Colonic mucosa (tissue), 4 donors: Measurements from ENCODE around the gene KRAS. TPM values are rescaled to one million over a fixed set of nuclear protein-coding genes. Genes with fewer than 3 reads are reported as not detected.

Experiments used
- DNase-seq: peaks from one replicate; pipeline ENCODE4 v3.0.0-alpha.2; 2020
- H3K27ac ChIP-seq: fragments of 200-600 bp; one replicate; pipeline ENCODE4 v1.8.0; 2021
- H3K27me3 ChIP-seq: fragments of 200-600 bp; one replicate; pipeline ENCODE4 v1.8.0; 2021
- H3K36me3 ChIP-seq: fragments of 200-600 bp; one replicate; pipeline ENCODE4 v1.8.0; 2021
- H3K4me1 ChIP-seq: fragments of 200-600 bp; one replicate; pipeline ENCODE4 v1.8.0; 2021; ENCODE audit warnings: mild to moderate bottlenecking
- H3K4me3 ChIP-seq: fragments of 200-600 bp; one replicate; pipeline ENCODE4 v1.8.0; 2021
- H3K9ac ChIP-seq, 2 donors: one replicate each; pipeline ENCODE4 v1.7.0; 2013; ENCODE audit warnings: control low read depth in 2 of 2, low read depth in 2 of 2, low read length in 2 of 2
- H3K9me3 ChIP-seq: fragments of 200-600 bp; one replicate; pipeline ENCODE4 v1.8.0; 2021
- intact Hi-C: fragments of 100-400 bp; cut with DNase I; formaldehyde crosslinking; loops from one replicate; pipeline ENCODE4 v1.14.1; 2022
- total RNA-seq, 2 donors: library from RNA; stranded (reverse); fragmentation: NEBNext Ultra II Directional in 1 of 2; extraction: Animal tissue kit (Norgen Biotek cat#: 25700) in 1 of 2; gene quantifications; one replicate each; pipeline ENCODE4 v1.2.1, GENCODE V29; 2021
- TF ChIP-seq, protein P1 (sequence below): fragments of 200-600 bp; IDR thresholded peaks from one replicate; pipeline ENCODE4 v1.8.0; 2022; ENCODE audit warnings: antibody characterized with exemption, mild to moderate bottlenecking
- donor health status: healthy.
- donor health status: DM: no; HTN: no; CAD: no.
- donor health status: DM: no; HTN: no; CAD: no.

The KRAS gene
- total RNA-seq, 2 donors from 2014 or later: 53.8 to 84.4 TPM

DNA sequence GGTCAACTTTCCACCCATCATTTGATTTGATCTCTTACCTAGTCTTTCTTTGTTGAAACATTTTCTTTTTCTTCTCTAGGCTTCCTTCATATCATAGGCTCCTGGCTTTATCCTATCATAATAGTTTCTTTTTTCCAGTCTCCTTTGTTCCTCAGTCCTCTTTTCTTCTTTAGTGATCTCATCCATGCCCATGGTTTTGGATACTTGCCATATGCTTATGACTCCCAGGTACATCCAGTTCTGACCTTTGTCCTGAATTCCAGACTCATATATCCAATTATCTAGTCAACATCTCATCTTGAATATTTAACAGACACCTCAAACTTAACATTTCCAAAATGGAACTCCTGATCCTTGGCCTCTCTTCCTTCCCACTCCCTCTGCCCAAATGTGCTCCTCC is 36.1 kb upstream of the KRAS start:
- TF ChIP-seq, protein P1, sequence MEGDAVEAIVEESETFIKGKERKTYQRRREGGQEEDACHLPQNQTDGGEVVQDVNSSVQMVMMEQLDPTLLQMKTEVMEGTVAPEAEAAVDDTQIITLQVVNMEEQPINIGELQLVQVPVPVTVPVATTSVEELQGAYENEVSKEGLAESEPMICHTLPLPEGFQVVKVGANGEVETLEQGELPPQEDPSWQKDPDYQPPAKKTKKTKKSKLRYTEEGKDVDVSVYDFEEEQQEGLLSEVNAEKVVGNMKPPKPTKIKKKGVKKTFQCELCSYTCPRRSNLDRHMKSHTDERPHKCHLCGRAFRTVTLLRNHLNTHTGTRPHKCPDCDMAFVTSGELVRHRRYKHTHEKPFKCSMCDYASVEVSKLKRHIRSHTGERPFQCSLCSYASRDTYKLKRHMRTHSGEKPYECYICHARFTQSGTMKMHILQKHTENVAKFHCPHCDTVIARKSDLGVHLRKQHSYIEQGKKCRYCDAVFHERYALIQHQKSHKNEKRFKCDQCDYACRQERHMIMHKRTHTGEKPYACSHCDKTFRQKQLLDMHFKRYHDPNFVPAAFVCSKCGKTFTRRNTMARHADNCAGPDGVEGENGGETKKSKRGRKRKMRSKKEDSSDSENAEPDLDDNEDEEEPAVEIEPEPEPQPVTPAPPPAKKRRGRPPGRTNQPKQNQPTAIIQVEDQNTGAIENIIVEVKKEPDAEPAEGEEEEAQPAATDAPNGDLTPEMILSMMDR: no peak
- no peaks in the 10 kb centered on the region for H3K27me3 ChIP-seq
- H3K36me3 ChIP-seq: no peaks in the 10 kb centered on the region
- no peaks in the 10 kb centered on the region for H3K9me3 ChIP-seq
- no peaks in the 10 kb centered on the region for H3K4me1 ChIP-seq
- H3K4me3 ChIP-seq: no peak overlapping the region
- DNase-seq: no peak
- intact Hi-C loops: no loop called here
- no peak overlapping the region for H3K9ac ChIP-seq
- no peak overlapping the region for H3K27ac ChIP-seq

DNA sequence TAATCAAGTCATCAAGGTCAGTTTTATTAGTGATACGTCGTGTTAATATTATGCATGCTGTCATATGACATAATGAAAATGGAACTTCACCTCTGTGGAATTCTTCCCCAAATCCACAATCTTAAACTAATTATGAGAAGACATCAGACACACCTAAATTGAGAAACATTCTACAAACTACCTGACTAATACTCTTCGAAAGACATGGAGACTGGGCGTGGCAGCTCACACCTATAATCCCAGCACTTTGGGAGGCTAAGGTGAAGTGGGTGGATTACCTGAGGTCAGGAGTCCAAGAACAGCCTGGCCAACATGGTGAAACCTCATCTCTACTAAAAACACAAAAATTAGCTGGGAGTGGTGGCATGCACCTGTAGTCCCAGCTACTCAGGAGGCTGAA is 33.3 kb upstream of the KRAS start:
- TF ChIP-seq, protein P1: no peak
- Histone ChIP-seq H3K27me3 (no peaks in the 10 kb centered on the region), H3K9me3 (no peaks in the 10 kb centered on the region), H3K9ac (no peak overlapping the region), H3K36me3 (no peaks in the 10 kb centered on the region), H3K27ac (no peak overlapping the region), H3K4me1 (no peaks in the 10 kb centered on the region), H3K4me3 (no peak overlapping the region)
- DNase-seq: no peak
- intact Hi-C loops: no loop called here

DNA sequence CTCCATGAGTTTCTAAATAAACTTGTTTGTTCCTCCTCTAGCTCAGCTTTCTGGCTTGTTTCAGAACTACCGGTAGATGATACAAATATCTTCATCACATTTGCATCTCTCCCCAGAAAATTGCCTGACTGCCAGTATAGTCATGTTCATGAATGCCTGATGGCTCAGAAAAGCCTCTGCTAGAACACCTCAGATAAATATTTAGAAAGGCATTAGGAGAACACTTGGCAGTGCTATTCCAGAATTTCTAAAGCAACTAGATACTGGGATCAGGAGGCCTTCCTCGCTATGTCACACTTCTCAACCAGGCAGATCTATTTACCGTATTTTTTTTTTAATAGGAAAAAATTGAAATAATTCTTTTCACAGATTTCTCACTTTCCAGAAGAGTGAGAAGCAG is 32.3 kb upstream of the KRAS start:
- no peak overlapping the region for H3K9ac ChIP-seq
- H3K36me3 ChIP-seq: no peaks in the 10 kb centered on the region
- TF ChIP-seq, protein P1: no peak
- H3K27ac ChIP-seq: no peak overlapping the region
- no peaks in the 10 kb centered on the region for H3K9me3 ChIP-seq
- no peak overlapping the region for H3K4me3 ChIP-seq
- no peak for DNase-seq
- H3K4me1 ChIP-seq: no peaks in the 10 kb centered on the region
- intact Hi-C loops: no loop called here
- no peaks in the 10 kb centered on the region for H3K27me3 ChIP-seq

DNA sequence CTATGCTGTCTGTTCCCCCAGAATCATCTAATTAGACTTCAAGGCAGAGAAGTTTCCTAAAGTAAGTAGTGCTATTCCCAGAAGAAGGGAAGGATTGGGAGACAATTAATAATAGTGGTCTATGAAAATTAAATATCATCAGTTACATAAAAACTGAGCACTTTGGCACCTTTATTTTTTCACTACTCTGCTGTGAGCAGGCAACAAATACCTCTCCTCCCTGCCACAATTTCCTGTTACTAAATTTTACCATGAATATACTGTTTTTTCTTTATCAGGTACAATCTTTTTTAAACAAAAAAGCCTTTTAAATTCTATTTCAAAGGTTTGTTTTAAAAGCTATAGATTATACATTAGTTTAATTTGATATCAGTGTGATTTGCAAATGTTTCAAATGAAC is 29.4 kb upstream of the KRAS start:
- Histone ChIP-seq H3K9ac (no peak overlapping the region), H3K27ac (no peak overlapping the region), H3K36me3 (no peaks in the 10 kb centered on the region), H3K9me3 (no peaks in the 10 kb centered on the region), H3K4me1 (no peaks in the 10 kb centered on the region), H3K27me3 (no peaks in the 10 kb centered on the region), H3K4me3 (no peak overlapping the region)
- no peak for DNase-seq
- TF ChIP-seq, protein P1: no peak
- intact Hi-C loops: no loop called here

DNA sequence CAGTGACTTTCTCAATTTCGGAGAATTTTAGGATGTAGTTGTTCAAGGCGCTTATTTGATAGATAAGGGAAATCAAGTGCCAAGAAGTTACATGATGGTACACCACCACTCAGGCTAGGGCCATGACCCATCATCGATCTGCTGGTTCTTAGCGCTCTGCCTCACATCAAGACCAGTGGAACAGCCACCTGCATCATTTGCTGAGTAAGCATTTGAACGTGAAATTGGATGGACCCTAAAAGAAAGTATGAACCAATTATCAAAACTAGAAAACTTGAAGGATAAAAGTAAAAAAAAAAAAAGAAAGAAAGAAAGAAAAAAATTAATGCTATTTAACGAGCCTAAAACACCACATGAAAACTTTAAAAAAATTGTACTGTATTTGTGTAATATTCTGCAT is 27.5 kb upstream of the KRAS start:
- DNase-seq: no peak
- Histone ChIP-seq H3K4me3 (no peak overlapping the region), H3K27ac (no peak overlapping the region), H3K36me3 (no peaks in the 10 kb centered on the region), H3K9me3 (no peaks in the 10 kb centered on the region), H3K4me1 (no peaks in the 10 kb centered on the region), H3K9ac (no peak overlapping the region), H3K27me3 (no peaks in the 10 kb centered on the region)
- TF ChIP-seq, protein P1: no peak
- intact Hi-C loops: no loop called here
